ENCODE results near the gene TRPC4.

TRPC4 gene

GRCh38 chr13:37651891-37652290 lies 217.7 kb downstream of the TRPC4 start:
- Histone ChIP-seq H3K4me1 (no peaks in the 10 kb centered on the region), H3K27ac (no peak overlapping the region), H3K9me3 (no peaks in the 10 kb centered on the region), H3K9ac (no peak overlapping the region), H3K27me3 (no peaks in the 10 kb centered on the region), H3K4me3 (no peak overlapping the region), H4K20me1 (no peaks in the 10 kb centered on the region), H3K36me3 (no peaks in the 10 kb centered on the region), H3K4me2 (no peak overlapping the region)
- no peak for TF ChIP-seq Cebpa-rat (IDR thresholded peaks at IDR 0.05)

- TF ChIP-seq Cebpa-rat (IDR thresholded peaks at IDR 0.05), result no peak
- Histone ChIP-seq H3K9ac (no peak overlapping the region), H3K4me3 (no peak overlapping the region), H3K4me2 (no peak overlapping the region), H3K36me3 (no peaks in the 10 kb centered on the region), H4K20me1 (no peaks in the 10 kb centered on the region), H3K4me1 (no peaks in the 10 kb centered on the region), H3K9me3 (no peaks in the 10 kb centered on the region), H3K27ac (no peak overlapping the region), H3K27me3 (no peaks in the 10 kb centered on the region)
Measured at GRCh38 chr13:37648609-37649008, 221.0 kb downstream of the TRPC4 start.

- TF ChIP-seq Cebpa-rat (IDR thresholded peaks at IDR 0.05), result no peak
- no peaks in the 10 kb centered on the region for H3K36me3 ChIP-seq
- no peak overlapping the region for H3K9ac ChIP-seq
- no peaks in the 10 kb centered on the region for H4K20me1 ChIP-seq
- H3K9me3 ChIP-seq, result no peaks in the 10 kb centered on the region
- no peaks in the 10 kb centered on the region for H3K27me3 ChIP-seq
- H3K4me2 ChIP-seq, result no peak overlapping the region
- H3K4me3 ChIP-seq, result no peak overlapping the region
- no peak overlapping the region for H3K27ac ChIP-seq
- no peaks in the 10 kb centered on the region for H3K4me1 ChIP-seq
Measured at GRCh38 chr13:37647031-37647650, 222.4 kb downstream of the TRPC4 start.

GRCh38 chr13:37646531-37646930 lies 223.0 kb downstream of the TRPC4 start:
- TF ChIP-seq Cebpa-rat (IDR thresholded peaks at IDR 0.05), result no peak
- Histone ChIP-seq H3K36me3 (no peaks in the 10 kb centered on the region), H3K9ac (no peak overlapping the region)

GRCh38 chr13:37645181-37645740 lies 224.3 kb downstream of the TRPC4 start:
- Histone ChIP-seq H3K4me1 (no peaks in the 10 kb centered on the region), H3K27ac (no peak overlapping the region), H4K20me1 (no peaks in the 10 kb centered on the region), H3K9me3 (no peaks in the 10 kb centered on the region), H3K27me3 (no peaks in the 10 kb centered on the region), H3K4me2 (no peak overlapping the region), H3K9ac (no peak overlapping the region), H3K36me3 (no peaks in the 10 kb centered on the region), H3K4me3 (no peak overlapping the region)
- no peak for TF ChIP-seq Cebpa-rat (IDR thresholded peaks at IDR 0.05)

More at GRCh38 chr13:37646531-37646930, 223.0 kb downstream of the TRPC4 start:
- no peaks in the 10 kb centered on the region for H3K9me3 ChIP-seq
- no peaks in the 10 kb centered on the region for H4K20me1 ChIP-seq
- no peak overlapping the region for H3K4me3 ChIP-seq
- no peak overlapping the region for H3K4me2 ChIP-seq
- H3K27me3 ChIP-seq, result no peaks in the 10 kb centered on the region
- H3K4me1 ChIP-seq, result no peaks in the 10 kb centered on the region
- H3K27ac ChIP-seq, result no peak overlapping the region

- TF ChIP-seq Cebpa-rat (IDR thresholded peaks at IDR 0.05), result no peak
- Histone ChIP-seq H3K4me1 (no peaks in the 10 kb centered on the region), H3K27ac (no peak overlapping the region), H3K4me2 (no peak overlapping the region), H3K9me3 (no peaks in the 10 kb centered on the region), H3K36me3 (no peaks in the 10 kb centered on the region), H4K20me1 (no peaks in the 10 kb centered on the region), H3K27me3 (no peaks in the 10 kb centered on the region), H3K9ac (no peak overlapping the region), H3K4me3 (no peak overlapping the region)
Measured at GRCh38 chr13:37641391-37641790, 228.2 kb downstream of the TRPC4 start.

- no peaks in the 10 kb centered on the region for H3K36me3 ChIP-seq
- no peak for TF ChIP-seq Cebpa-rat (IDR thresholded peaks at IDR 0.05)
- no peaks in the 10 kb centered on the region for H3K27me3 ChIP-seq
- H3K9ac ChIP-seq, result no peak overlapping the region
- no peak overlapping the region for H3K4me3 ChIP-seq
- H3K4me1 ChIP-seq, result no peaks in the 10 kb centered on the region
- no peaks in the 10 kb centered on the region for H3K9me3 ChIP-seq
- H3K27ac ChIP-seq, result no peak overlapping the region
- H4K20me1 ChIP-seq, result no peaks in the 10 kb centered on the region
- no peak overlapping the region for H3K4me2 ChIP-seq
Measured at GRCh38 chr13:37640499-37640898, 229.1 kb downstream of the TRPC4 start.

GRCh38 chr13:37636701-37637100 lies 232.9 kb downstream of the TRPC4 start:
- no peak overlapping the region for H3K27ac ChIP-seq
- no peak for TF ChIP-seq Cebpa-rat (IDR thresholded peaks at IDR 0.05)
- no peaks in the 10 kb centered on the region for H4K20me1 ChIP-seq
- no peaks in the 10 kb centered on the region for H3K9me3 ChIP-seq
- H3K9ac ChIP-seq, result no peak overlapping the region
- H3K4me3 ChIP-seq, result no peak overlapping the region
- no peak overlapping the region for H3K4me2 ChIP-seq
- H3K4me1 ChIP-seq, result no peaks in the 10 kb centered on the region
- H3K36me3 ChIP-seq, result no peaks in the 10 kb centered on the region
- no peaks in the 10 kb centered on the region for H3K27me3 ChIP-seq

GRCh38 chr13:37632294-37632693 lies 237.3 kb downstream of the TRPC4 start:
- no peak overlapping the region for H3K9ac ChIP-seq
- no peak overlapping the region for H3K4me2 ChIP-seq
- H3K4me3 ChIP-seq, result no peak overlapping the region
- no peaks in the 10 kb centered on the region for H3K4me1 ChIP-seq
- no peak for TF ChIP-seq Cebpa-rat (IDR thresholded peaks at IDR 0.05)
- H3K27ac ChIP-seq, result no peak overlapping the region
- no peaks in the 10 kb centered on the region for H3K36me3 ChIP-seq
- H3K27me3 ChIP-seq, result no peaks in the 10 kb centered on the region
- H3K9me3 ChIP-seq, result no peaks in the 10 kb centered on the region
- no peaks in the 10 kb centered on the region for H4K20me1 ChIP-seq

GRCh38 chr13:37627428-37627827 lies 242.1 kb downstream of the TRPC4 start:
- H3K9ac ChIP-seq, result no peak overlapping the region
- no peak overlapping the region for H3K4me2 ChIP-seq
- no peaks in the 10 kb centered on the region for H3K27me3 ChIP-seq
- H4K20me1 ChIP-seq, result no peaks in the 10 kb centered on the region
- H3K9me3 ChIP-seq, result no peaks in the 10 kb centered on the region
- H3K4me1 ChIP-seq, result no peaks in the 10 kb centered on the region
- no peak overlapping the region for H3K27ac ChIP-seq
- TF ChIP-seq Cebpa-rat (IDR thresholded peaks at IDR 0.05), result no peak
- no peaks in the 10 kb centered on the region for H3K36me3 ChIP-seq
- H3K4me3 ChIP-seq, result no peak overlapping the region

Data from BLaER1 (cell line).